Measurements from ENCODE around the gene ZSCAN31. TPM values are rescaled to one million over a fixed set of nuclear protein-coding genes. Genes with fewer than 3 reads are reported as not detected.

ZSCAN31 gene
- total and polyA plus RNA-seq, 2 donors (not counting 3 experiments of a cell fraction or from before 2014, with no cell fraction given): 12.9 to 23.0 TPM

GRCh38 chr6:28383235-28384142 is 47.5 kb upstream of the ZSCAN31 start:
- Histone ChIP-seq H3K9me1 (replicated peaks; ENCODE audit: control insufficient read depth, extremely low read depth, insufficient read depth, low read length) (no peaks in the 10 kb centered on the region), H3K79me2 (ENCODE audit: control insufficient read depth, insufficient read depth, low read length) (no peaks in the 10 kb centered on the region), H3K36me3 (ENCODE audit: control insufficient read depth in 2 of 2, extremely low read depth in 1 of 2, insufficient read depth in 2 of 2, low read length in 2 of 2) (peaks cover 6 to 9% of the 10 kb centered on the region in 2 experiments), H2AFZ (ENCODE audit: low read depth, low read length) (peak overlapping the region; percentile 75), H3K4me1 (ENCODE audit: control insufficient read depth, extremely low read depth, insufficient read depth, low read length) (peaks cover 9% of the 10 kb centered on the region), H3K9ac (replicated peaks; ENCODE audit: extremely low read depth, insufficient read depth, low read length) (peak overlapping the region; percentile 12), H4K20me1 (replicated peaks; ENCODE audit: control insufficient read depth, extremely low read depth, insufficient read depth, low read length) (no peaks in the 10 kb centered on the region), H3K9me3 (replicated peaks; ENCODE audit: control insufficient read depth, insufficient read depth, low read length) (no peaks in the 10 kb centered on the region), H3K27ac (ENCODE audit: insufficient read depth, low read depth, low read length) (peak overlapping the region; percentile 14), H3K4me2 (ENCODE audit: insufficient read depth, low read length) (peak overlapping the region; percentile 65), H3K4me3 (replicated peaks in 1 of 3; ENCODE audit: insufficient read depth in 1 of 3, low read depth in 1 of 3, low read length in 3 of 3) (peak overlapping the region; percentile 37 to 45 (median 42)), H3K27me3 (ENCODE audit: control insufficient read depth in 2 of 2, insufficient read depth in 2 of 2, low read length in 2 of 2) (no peaks in the 10 kb centered on the region)
- DNase-seq (ENCODE audit: low read depth, low spot score) (peak; percentile 93), FAIRE-seq (peak; percentile 89)
- no TSS peak for BruUV-seq (replicated peaks)
- intact Hi-C loops (cut with micrococcal nuclease) (loop anchor here (1.0 to 2.0 kb wide), 7 partner anchors 16 to 259 kb away; partner anchors contain the start of genes ZKSCAN4, ZSCAN12, ZSCAN16 and ZSCAN31), dilution Hi-C loops (cut with MboI; ENCODE audit: extremely low pct_ligation_motif_present, low sequenced_read_pairs) (no loop called here)
- CTCF ChIA-PET: interaction anchor here (0.6 to 6.3 kb wide), 24 partner anchors 10 to 488 kb away, joined by 3 to 59 read pairs (median 6); partner anchors contain the start of genes PGBD1, ZKSCAN3, ZKSCAN8 and ZSCAN12
- POLR2A ChIA-PET: interaction anchor here (0.7 to 1.1 kb wide), 3 partner anchors 100 to 242 kb away, joined by 3 read pairs; partner anchors contain the start of genes ZKSCAN8 and ZSCAN26
- TF ChIP-seq POLR2AphosphoS5 (IDR thresholded peaks at IDR 0.05; ENCODE audit: insufficient read depth, low read depth, low read length): no peak
- TF ChIP-seq, protein P1, sequence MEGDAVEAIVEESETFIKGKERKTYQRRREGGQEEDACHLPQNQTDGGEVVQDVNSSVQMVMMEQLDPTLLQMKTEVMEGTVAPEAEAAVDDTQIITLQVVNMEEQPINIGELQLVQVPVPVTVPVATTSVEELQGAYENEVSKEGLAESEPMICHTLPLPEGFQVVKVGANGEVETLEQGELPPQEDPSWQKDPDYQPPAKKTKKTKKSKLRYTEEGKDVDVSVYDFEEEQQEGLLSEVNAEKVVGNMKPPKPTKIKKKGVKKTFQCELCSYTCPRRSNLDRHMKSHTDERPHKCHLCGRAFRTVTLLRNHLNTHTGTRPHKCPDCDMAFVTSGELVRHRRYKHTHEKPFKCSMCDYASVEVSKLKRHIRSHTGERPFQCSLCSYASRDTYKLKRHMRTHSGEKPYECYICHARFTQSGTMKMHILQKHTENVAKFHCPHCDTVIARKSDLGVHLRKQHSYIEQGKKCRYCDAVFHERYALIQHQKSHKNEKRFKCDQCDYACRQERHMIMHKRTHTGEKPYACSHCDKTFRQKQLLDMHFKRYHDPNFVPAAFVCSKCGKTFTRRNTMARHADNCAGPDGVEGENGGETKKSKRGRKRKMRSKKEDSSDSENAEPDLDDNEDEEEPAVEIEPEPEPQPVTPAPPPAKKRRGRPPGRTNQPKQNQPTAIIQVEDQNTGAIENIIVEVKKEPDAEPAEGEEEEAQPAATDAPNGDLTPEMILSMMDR (IDR thresholded peaks at IDR 0.05; ENCODE audit: extremely low read depth in 1 of 2, insufficient read depth in 1 of 2, low read depth in 1 of 2, low read length in 2 of 2): peak; percentile 54 to 62
- TF ChIP-seq, protein P2, sequence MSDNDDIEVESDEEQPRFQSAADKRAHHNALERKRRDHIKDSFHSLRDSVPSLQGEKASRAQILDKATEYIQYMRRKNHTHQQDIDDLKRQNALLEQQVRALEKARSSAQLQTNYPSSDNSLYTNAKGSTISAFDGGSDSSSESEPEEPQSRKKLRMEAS (IDR thresholded peaks at IDR 0.05; ENCODE audit: insufficient read depth, insufficient read length): peak; percentile 70
